H1 (cell line): ENCODE data around the gene LRRC46. TPM values are rescaled to one million over a fixed set of nuclear protein-coding genes. Genes with fewer than 3 reads are reported as not detected.

ENCODE experiments used
- CTCF ChIA-PET: fragments of 300-600 bp; sonication (Branson Sonifier 250); formaldehyde crosslinking; loops from one replicate; lab custom pipeline; 2021; ENCODE audit not compliant: partially characterized antibody; lab: Charles Lee
- POLR2A ChIA-PET: fragments of 300-600 bp; sonication (Branson Sonifier 250); formaldehyde crosslinking; loops from one replicate; lab custom pipeline; 2021; ENCODE audit warnings: inconsistent platforms; ENCODE audit not compliant: partially characterized antibody; lab: Charles Lee
- DNase-seq, 2 experiments: peaks; one replicate each; pipeline versions ENCODE4 v3.0.0 to v3.0.0-alpha.2; 2010 to 2022; ENCODE audit warnings: low spot score in 2 of 2, low read depth in 1 of 2, mixed read lengths in 1 of 2
- FAIRE-seq: peaks from 2 replicates; lab custom pipeline; 2011; peaks lifted over from hg19 to GRCh38; lab: Jason Lieb, UNC
- H2AFZ ChIP-seq: 2 replicates; pipeline ENCODE4 v1.8.1; 2012; ENCODE audit warnings: low read length, inconsistent platforms
- H2AK5ac ChIP-seq: 2 replicates; pipeline ENCODE4 v1.6.1; 2013; ENCODE audit warnings: low read depth, low read length
- H2BK120ac ChIP-seq: replicated peaks from 2 replicates; pipeline ENCODE3; 2013; ENCODE audit warnings: low read depth, low read length, inconsistent platforms
- H2BK12ac ChIP-seq: 2 replicates; pipeline ENCODE4 v1.6.1; 2013; ENCODE audit warnings: low read depth, low read length
- H2BK15ac ChIP-seq: 2 replicates; pipeline ENCODE4 v1.6.1; 2013; ENCODE audit warnings: low read length
- H2BK20ac ChIP-seq: 2 replicates; pipeline ENCODE4 v1.6.1; 2013; ENCODE audit warnings: low read length
- H2BK5ac ChIP-seq: 2 replicates; pipeline ENCODE4 v1.6.1; 2013; ENCODE audit warnings: low read depth, low read length
- H3K14ac ChIP-seq: 2 replicates; pipeline ENCODE4 v1.6.1; 2013; ENCODE audit warnings: inconsistent platforms; ENCODE audit not compliant: insufficient read length
- H3K18ac ChIP-seq: 2 replicates; pipeline ENCODE4 v1.6.1; 2013; ENCODE audit warnings: low read length; ENCODE audit errors: extremely low read depth
- H3K23ac ChIP-seq: 2 replicates; pipeline ENCODE4 v1.6.1; 2013; ENCODE audit warnings: inconsistent platforms; ENCODE audit not compliant: insufficient read length
- H3K23me2 ChIP-seq: 2 replicates; pipeline ENCODE4 v1.6.1; 2013; ENCODE audit warnings: low read depth, low read length
- H3K27ac ChIP-seq: 2 replicates; pipeline ENCODE4 v1.6.1; 2011; ENCODE audit warnings: low read depth, low read length, inconsistent platforms
- H3K27me3 ChIP-seq, 4 experiments: replicated peaks in 1 of 4; 1 replicate in 1 of 4; 2 replicates in 3 of 4; pipeline versions ENCODE4 v1.6.1 to v1.8.1; 2011 to 2013; ENCODE audit warnings: low read length in 3 of 4, mild to moderate bottlenecking in 3 of 4, inconsistent platforms in 2 of 4, mixed read lengths in 2 of 4, moderate library complexity in 1 of 4; ENCODE audit not compliant: control insufficient read depth in 3 of 4, insufficient read depth in 3 of 4; ENCODE audit errors: extremely low read depth in 1 of 4
- H3K36me3 ChIP-seq, 4 experiments: 2 replicates each; pipeline versions ENCODE4 v1.6.1 to v1.8.1; 2011 to 2013; ENCODE audit warnings: mild to moderate bottlenecking in 4 of 4, low read length in 3 of 4, moderate library complexity in 2 of 4, control low read depth in 1 of 4, inconsistent platforms in 1 of 4; ENCODE audit not compliant: insufficient read depth in 4 of 4, control insufficient read depth in 2 of 4
- H3K4ac ChIP-seq: replicated peaks from 2 replicates; pipeline ENCODE3; 2013; ENCODE audit warnings: low read length, low read depth, mixed read lengths, inconsistent platforms; ENCODE audit not compliant: insufficient read length
- H3K4me1 ChIP-seq, 4 experiments: replicated peaks in 1 of 4; 1 replicate in 1 of 4; 2 replicates in 3 of 4; pipeline versions ENCODE4 v1.6.1 to v1.8.1; 2011 to 2013; ENCODE audit warnings: low read length in 3 of 4, inconsistent platforms in 2 of 4, mixed read lengths in 1 of 4; ENCODE audit not compliant: insufficient read depth in 4 of 4, control insufficient read depth in 3 of 4
- H3K4me2 ChIP-seq, 2 experiments: 2 replicates each; pipeline versions ENCODE4 v1.6.1 to v1.8.1; 2011 to 2013; ENCODE audit warnings: low read depth in 2 of 2, low read length in 2 of 2, control low read depth in 1 of 2, inconsistent platforms in 1 of 2, mild to moderate bottlenecking in 1 of 2; ENCODE audit not compliant: insufficient read depth in 1 of 2
- H3K4me3 ChIP-seq, 4 experiments: fragments of 200-600, 300-600 bp in 1 of 4; sonication (generic), shearing (Covaris generic), sonication (Bioruptor Twin) in 1 of 4; 2 replicates each; pipeline versions ENCODE4 v1.5.1 to v1.8.1; 2011 to 2016; ENCODE audit warnings: low read length in 4 of 4, low read depth in 3 of 4, control low read depth in 2 of 4, inconsistent platforms in 2 of 4, mild to moderate bottlenecking in 2 of 4, mixed read lengths in 1 of 4, moderate library complexity in 1 of 4; ENCODE audit not compliant: insufficient read depth in 2 of 4; ENCODE audit errors: extremely low read depth in 1 of 4
- H3K56ac ChIP-seq: replicated peaks from 2 replicates; pipeline ENCODE3; 2013; ENCODE audit warnings: low read depth, mild to moderate bottlenecking, mixed read lengths, low read length, inconsistent platforms; ENCODE audit not compliant: insufficient read length
- H3K79me1 ChIP-seq: 2 replicates; pipeline ENCODE4 v1.6.1; 2013; ENCODE audit warnings: low read depth, low read length, control low read depth
- H3K79me2 ChIP-seq, 2 experiments: 2 replicates each; pipeline versions ENCODE4 v1.6.1 to v1.8.1; 2012 to 2013; ENCODE audit warnings: low read length in 2 of 2, mild to moderate bottlenecking in 2 of 2, inconsistent platforms in 1 of 2; ENCODE audit not compliant: insufficient read depth in 2 of 2, control insufficient read depth in 1 of 2
- H3K9ac ChIP-seq, 4 experiments: replicated peaks in 1 of 4; 1 replicate in 1 of 4; 2 replicates in 3 of 4; pipeline versions ENCODE4 v1.6.1 to v1.8.1; 2011 to 2013; ENCODE audit warnings: low read depth in 3 of 4, low read length in 3 of 4, control low read depth in 2 of 4, mild to moderate bottlenecking in 2 of 4, moderate library complexity in 2 of 4, inconsistent platforms in 1 of 4; ENCODE audit errors: extremely low read depth in 1 of 4
- H3K9me3 ChIP-seq, 2 experiments: 2 replicates each; pipeline versions ENCODE4 v1.6.1 to v1.8.1; 2012 to 2013; ENCODE audit warnings: mild to moderate bottlenecking in 2 of 2, moderate library complexity in 2 of 2, control low read depth in 1 of 2, inconsistent platforms in 1 of 2, low read depth in 1 of 2, low read length in 1 of 2, mixed read lengths in 1 of 2; ENCODE audit not compliant: insufficient read depth in 2 of 2
- H4K20me1 ChIP-seq, 2 experiments: replicated peaks in 1 of 2; 2 replicates each; pipeline versions ENCODE3 to v1.8.1; 2011 to 2013; ENCODE audit warnings: inconsistent platforms in 2 of 2, low read length in 2 of 2, mild to moderate bottlenecking in 1 of 2; ENCODE audit not compliant: insufficient read depth in 2 of 2, control insufficient read depth in 1 of 2
- H4K5ac ChIP-seq: 2 replicates; pipeline ENCODE4 v1.6.1; 2013; ENCODE audit warnings: low read length, low read depth, mixed read lengths, inconsistent platforms; ENCODE audit not compliant: insufficient read length
- H4K8ac ChIP-seq: 2 replicates; pipeline ENCODE4 v1.8.0; 2013; ENCODE audit warnings: mild to moderate bottlenecking, moderate library complexity, low read length, inconsistent platforms; ENCODE audit not compliant: insufficient read depth; ENCODE audit errors: extremely low read depth
- H4K91ac ChIP-seq: replicated peaks from 2 replicates; pipeline ENCODE3; 2013; ENCODE audit warnings: low read length, mixed read lengths, inconsistent platforms; ENCODE audit not compliant: insufficient read length
- BCL11A ChIP-seq, 2 experiments: IDR thresholded peaks; one replicate each; pipeline ENCODE4 v1.6.1; 2011; ENCODE audit warnings: low read depth in 2 of 2, low read length in 2 of 2, mild to moderate bottlenecking in 2 of 2
- BRCA1 ChIP-seq: IDR thresholded peaks from 2 replicates; pipeline ENCODE4 v1.6.1; 2012; ENCODE audit warnings: low read depth, low read length, improper control_type of control experiment
- CREB1 ChIP-seq: IDR thresholded peaks from 2 replicates; pipeline ENCODE4 v1.6.1; 2012; ENCODE audit warnings: inconsistent platforms
- EZH2 ChIP-seq: fragments of 200-600 bp; sonication (generic); IDR thresholded peaks from 2 replicates; pipeline ENCODE4 v1.7.1; 2012; ENCODE audit warnings: low read depth, mild to moderate bottlenecking, moderate library complexity, low read length, inconsistent platforms; ENCODE audit not compliant: severe bottlenecking
- HDAC6 ChIP-seq: IDR thresholded peaks from one replicate; pipeline ENCODE4 v1.7.1; 2012; ENCODE audit warnings: low read depth, mild to moderate bottlenecking, inconsistent platforms, low read length, moderate library complexity
- MAX ChIP-seq: IDR thresholded peaks from 2 replicates; pipeline ENCODE4 v1.6.1; 2012; ENCODE audit warnings: inconsistent platforms
- POLR2A ChIP-seq, 2 experiments: IDR thresholded peaks; 1 replicate in 1 of 2; 2 replicates in 1 of 2; pipeline ENCODE4 v1.6.1; 2011; ENCODE audit warnings: low read depth in 2 of 2, low read length in 2 of 2, mild to moderate bottlenecking in 2 of 2; ENCODE audit errors: control extremely low read depth in 1 of 2
- POU5F1 ChIP-seq: IDR thresholded peaks from 2 replicates; pipeline ENCODE4 v1.6.1; 2011; ENCODE audit warnings: low read depth, mild to moderate bottlenecking, low read length, moderate library complexity
- RNF2 ChIP-seq: fragments of 200-900, 300-1000 bp; sonication (generic); IDR thresholded peaks from 2 replicates; pipeline ENCODE4 v1.7.1; 2016; ENCODE audit warnings: borderline replicate concordance, low read depth, mild to moderate bottlenecking, antibody characterized with exemption, low read length; ENCODE audit not compliant: poor library complexity, severe bottlenecking; ENCODE audit errors: missing control alignments
- SIRT6 ChIP-seq: IDR thresholded peaks from one replicate; pipeline ENCODE4 v1.7.1; 2012; ENCODE audit warnings: low read length, inconsistent platforms
- SP1 ChIP-seq: IDR thresholded peaks from 2 replicates; pipeline ENCODE4 v1.6.1; 2011; ENCODE audit warnings: low read depth, low read length
- SP2 ChIP-seq: IDR thresholded peaks from 2 replicates; pipeline ENCODE4 v1.6.1; 2012; ENCODE audit warnings: mild to moderate bottlenecking, low read length, inconsistent platforms
- TAF1 ChIP-seq: IDR thresholded peaks from 2 replicates; pipeline ENCODE4 v1.6.1; 2011; ENCODE audit warnings: mild to moderate bottlenecking, low read depth, low read length
- TAF7 ChIP-seq: optimal IDR thresholded peaks from 2 replicates; pipeline ENCODE3; 2011; ENCODE audit warnings: low read depth, mild to moderate bottlenecking, inconsistent platforms, low read length, moderate library complexity, borderline replicate concordance
- TBP ChIP-seq: IDR thresholded peaks from 2 replicates; pipeline ENCODE4 v1.6.1; 2011; ENCODE audit warnings: low read depth, low read length, improper control_type of control experiment
- WGBS, 2 experiments: shearing (Covaris generic) in 1 of 2; methylation state at CpG; one replicate each; pipeline versions ENCODE4 v1.1.6 to v1.1.7; 2013 to 2015; ENCODE audit warnings: low lambda C conversion rate in 2 of 2, mixed read lengths in 2 of 2, inconsistent platforms in 1 of 2, low coverage in 1 of 2, missing lambda C conversion rate in 1 of 2; ENCODE audit not compliant: insufficient replicate concordance in 2 of 2, insufficient coverage in 1 of 2, insufficient read length in 1 of 2; ENCODE audit errors: extremely low coverage in 1 of 2, missing lambda C conversion rate in 1 of 2; 5-methylcytosine and 5-hydroxymethylcytosine counted together
- polyA plus RNA-seq, 7 experiments: library from polyadenylated mRNA; depleted of rRNA in 3 of 7; stranded (reverse) in 5 of 7; unstranded in 2 of 7; fragments of >200 nt in 5 of 7; fragments of 200-250 nt in 2 of 7; gene quantifications; 1 replicate in 5 of 7; 2 replicates in 1 of 7; 4 replicates in 1 of 7; pipeline versions ENCODE4 v1.2.1 to v1.2.3, GENCODE V29; 2011 to 2013; ENCODE audit warnings: missing spikeins in 2 of 7, mixed read lengths in 2 of 7
- total RNA-seq: library from RNA; stranded (reverse); fragmentation: NEBNext Ultra II Directional; extraction: Animal tissue kit (Norgen Biotek cat#: 25700); gene quantifications from 2 replicates; pipeline ENCODE4 v1.2.1, GENCODE V29; 2021

LRRC46 gene
- total and polyA plus RNA-seq, 2 of the 8 experiments (the other 6 are each of a cell fraction or from before 2014, with no cell fraction given) = 0.18 TPM; not detected in 1

- WGBS, 2 experiments = 87% methylated on average over 5 of the region's 5 CpGs; no CpG with 5 or more reads in 1 of the 2 experiments
- Histone ChIP-seq H3K56ac (no peak overlapping the region), H3K4me1 (peaks cover 0 to 18% (median 7%) of the 10 kb centered on the region in 4 experiments; a peak in 5 of 7 replicates), H2BK20ac (no peak overlapping the region), H2BK12ac (no peak overlapping the region), H3K79me2 (no peaks in the 10 kb centered on the region), H3K9ac (no peak overlapping the region), H2AK5ac (no peak overlapping the region), H3K23ac (no peak overlapping the region), H3K23me2 (peaks cover 2% of the 10 kb centered on the region; the same call in 1 of the 2 replicates), H4K5ac (no peak overlapping the region), H3K18ac (no peak overlapping the region), H3K27ac (no peak overlapping the region), H3K9me3 (no peaks in the 10 kb centered on the region), H3K79me1 (no peaks in the 10 kb centered on the region), H2BK15ac (no peak overlapping the region), H3K4ac (no peak overlapping the region), H3K36me3 (peaks cover 0 to 9% (median 1%) of the 10 kb centered on the region in 4 experiments; a peak in 4 of 8 replicates), H2BK5ac (no peak overlapping the region), H4K8ac (0 out of 2 replicates have a peak overlapping the region, but pooled peaks have one; percentile 41), H4K20me1 (peaks cover 0 to 2% of the 10 kb centered on the region in 2 experiments), H3K14ac (no peak overlapping the region), H3K4me2 (no peak overlapping the region), H4K91ac (no peak overlapping the region), H3K27me3 (peaks cover 0 to under 1% (median under 1%) of the 10 kb centered on the region in 4 experiments; a peak in 1 of 7 replicates), H2AFZ (no peak overlapping the region), H2BK120ac (no peak overlapping the region), H3K4me3 (no peak overlapping the region)
- POLR2A ChIA-PET = no interaction called here
- DNase-seq (no peak), FAIRE-seq (no peak)
- CTCF ChIA-PET = interaction anchor here (0.7 to 33.0 kb wide), 5 partner anchors 9 to 207 kb away, joined by 3 to 1206 read pairs (median 246); partner anchors contain the start of genes PNPO, PRR15L, SP2 and SP6
- TF ChIP-seq SIRT6 (no peak), TBP (no peak), SP1 (no peak), RNF2 (no peak), HDAC6 (no peak), TAF7 (no peak), TAF1 (no peak), SP2 (no peak), BRCA1 (no peak), BCL11A (IDR thresholded peaks at IDR 0.05; ENCODE audit: low read depth in 2 of 2, low read length in 2 of 2) (no peak), MAX (no peak), POLR2A (IDR thresholded peaks at IDR 0.05; ENCODE audit: control extremely low read depth in 1 of 2, low read depth in 2 of 2, low read length in 2 of 2) (no peak), EZH2 (no peak), POU5F1 (no peak), CREB1 (no peak)
These were observed 7.6 kb downstream of the LRRC46 start for GRCh38 chr17:47839071-47839470.
